HepG2 (cell line): ENCODE measurements around the gene OPRD1. TPM values are rescaled to one million over a fixed set of nuclear protein-coding genes. Genes with fewer than 3 reads are reported as not detected.
A peak's percentile ranks its signal among the peaks of the same experiment; 100 is the strongest.

Experiments
- ATAC-seq: fragments of 200-7000 bp; cut with Tn5 transposase; 3 replicates; pipeline ENCODE4 v1.9.1; 2020; ENCODE audit warnings: mild to moderate bottlenecking, moderate library complexity
- BruUV-seq: library from RNA; stranded (reverse); fragments of 400-500 nt; replicated peaks from 2 replicates; lab custom pipeline; 2021; lab: Mats Ljungman, UMichigan
- CTCF ChIA-PET: fragments of 300-600 bp; formaldehyde crosslinking; extraction: SDS; loops from one replicate; lab custom pipeline; 2021; ENCODE audit warnings: low total read pairs, inconsistent platforms, low intra/inter-chr PET ratio; lab: Yijun Ruan, JAX
- POLR2A ChIA-PET: fragments of 350-600 bp; sonication (Branson Sonifier 250); formaldehyde crosslinking; loops from one replicate; lab custom pipeline; 2020; ENCODE audit warnings: antibody characterized with exemption, inconsistent platforms; lab: Yijun Ruan, JAX
- DNase-seq: peaks from one replicate; pipeline ENCODE4 v3.0.0-alpha.2; 2015; ENCODE audit warnings: low spot score
- FAIRE-seq: peaks from 3 replicates; lab custom pipeline; 2011; peaks lifted over from hg19 to GRCh38; lab: Jason Lieb, UNC
- H2AFZ ChIP-seq: one replicate; pipeline ENCODE4 v1.6.1; 2011; ENCODE audit warnings: low read length, inconsistent platforms
- H3K27ac ChIP-seq: fragments of 300-600 bp; 3 replicates; pipeline ENCODE4 v1.8.0; 2011; ENCODE audit warnings: mixed run types, mild to moderate bottlenecking, mixed read lengths, low read length, inconsistent platforms; ENCODE audit not compliant: insufficient read depth; ENCODE audit errors: extremely low read length
- H3K27me3 ChIP-seq, 2 experiments: fragments of 200-600 bp in 1 of 2; 2 replicates in 1 of 2; 3 replicates in 1 of 2; pipeline versions ENCODE4 v1.6.0 to v1.8.0; 2011; ENCODE audit warnings: low read length in 2 of 2, mild to moderate bottlenecking in 2 of 2, moderate library complexity in 2 of 2, inconsistent platforms in 1 of 2; ENCODE audit not compliant: insufficient read depth in 2 of 2, control insufficient read depth in 1 of 2
- H3K36me3 ChIP-seq, 2 experiments: fragments of 200-600 bp in 1 of 2; replicated peaks in 1 of 2; 2 replicates in 1 of 2; 3 replicates in 1 of 2; pipeline versions ENCODE4 v1.5.1 to v1.8.0; 2011; ENCODE audit warnings: low read length in 2 of 2, inconsistent platforms in 1 of 2; ENCODE audit not compliant: insufficient read depth in 2 of 2, control insufficient read depth in 1 of 2
- H3K4me1 ChIP-seq: 2 replicates; pipeline ENCODE4 v1.5.1; 2012; ENCODE audit warnings: low read length, inconsistent platforms; ENCODE audit not compliant: insufficient read depth
- H3K4me2 ChIP-seq: 2 replicates; pipeline ENCODE4 v1.6.0; 2011; ENCODE audit warnings: low read depth, low read length, inconsistent platforms
- H3K4me3 ChIP-seq, 3 experiments: fragments of 200-600 bp in 1 of 3; sonication (generic), shearing (Covaris generic) in 1 of 3; replicated peaks in 1 of 3; 2 replicates each; pipeline ENCODE4 v1.5.1; 2011 to 2016; ENCODE audit warnings: low read length in 3 of 3, inconsistent platforms in 2 of 3, low read depth in 2 of 3, mild to moderate bottlenecking in 2 of 3, control low read depth in 1 of 3, mixed read lengths in 1 of 3; ENCODE audit not compliant: insufficient read depth in 1 of 3
- H3K79me2 ChIP-seq: one replicate; pipeline ENCODE4 v1.6.1; 2011; ENCODE audit warnings: low read length, inconsistent platforms; ENCODE audit not compliant: insufficient read depth
- H3K9ac ChIP-seq: 2 replicates; pipeline ENCODE4 v1.6.0; 2011; ENCODE audit warnings: mild to moderate bottlenecking, low read depth, low read length, inconsistent platforms; ENCODE audit not compliant: insufficient read depth
- H3K9me3 ChIP-seq: 2 replicates; pipeline ENCODE4 v1.5.1; 2012; ENCODE audit warnings: mild to moderate bottlenecking, low read length
- H4K20me1 ChIP-seq: 2 replicates; pipeline ENCODE4 v1.6.0; 2011; ENCODE audit warnings: inconsistent platforms, mild to moderate bottlenecking, low read length, moderate library complexity; ENCODE audit not compliant: insufficient read depth
- BCL6 ChIP-seq: IDR thresholded peaks from 2 replicates; pipeline ENCODE4 v1.6.1; 2016; ENCODE audit warnings: missing genetic modification reagents, missing compliant biosample characterization
- CCDC6 ChIP-seq: sonication (generic); formaldehyde crosslinking; IDR thresholded peaks from 2 replicates; pipeline ENCODE4 v1.8.1; 2022; ENCODE audit warnings: mild to moderate bottlenecking, missing genetic modification reagents, moderate library complexity
- CHCHD3 ChIP-seq: sonication (generic); formaldehyde crosslinking; IDR thresholded peaks from 2 replicates; pipeline ENCODE4 v1.8.0; 2022; ENCODE audit warnings: mild to moderate bottlenecking, missing genetic modification reagents, moderate library complexity
- DNMT3B ChIP-seq: conservative IDR thresholded peaks from 2 replicates; pipeline ENCODE4 v1.6.1; 2016; ENCODE audit warnings: missing biosample characterization, control low read depth
- HDAC1 ChIP-seq: sonication (generic); formaldehyde crosslinking; IDR thresholded peaks from 2 replicates; pipeline ENCODE4 v1.5.1; 2020; ENCODE audit warnings: mild to moderate bottlenecking, missing genetic modification reagents
- KDM4B ChIP-seq: sonication (generic); formaldehyde crosslinking; IDR thresholded peaks from 2 replicates; pipeline ENCODE4 v1.4.0; 2020; ENCODE audit warnings: missing genetic modification reagents
- KLF16 ChIP-seq, 2 experiments: sonication (generic) in 1 of 2; formaldehyde crosslinking in 1 of 2; IDR thresholded peaks; 2 replicates each; pipeline versions ENCODE4 v1.6.1 to v1.8.0; 2016 to 2023; ENCODE audit warnings: missing genetic modification reagents in 2 of 2, missing compliant biosample characterization in 1 of 2
- SAP130 ChIP-seq: IDR thresholded peaks from 2 replicates; pipeline ENCODE4 v1.6.1; 2016; ENCODE audit warnings: low read depth
- SOX13 ChIP-seq, 3 experiments: fragments of 450-650 bp in 1 of 3; sonication (generic) in 1 of 3; formaldehyde crosslinking in 1 of 3; IDR thresholded peaks in 2 of 3; conservative IDR thresholded peaks in 1 of 3; 2 replicates each; pipeline versions ENCODE4 v1.5.0 to v1.6.1; 2016 to 2020; ENCODE audit warnings: antibody characterized with exemption in 1 of 3, mild to moderate bottlenecking in 1 of 3, missing compliant biosample characterization in 1 of 3, missing genetic modification reagents in 1 of 3, moderate library complexity in 1 of 3
- ZMYM2 ChIP-seq: sonication (generic); formaldehyde crosslinking; IDR thresholded peaks from 2 replicates; pipeline ENCODE4 v1.8.0; 2022; ENCODE audit warnings: mild to moderate bottlenecking, missing genetic modification reagents
- ZNF761 ChIP-seq: sonication (generic); formaldehyde crosslinking; conservative IDR thresholded peaks from 2 replicates; pipeline ENCODE4 v1.4.0; 2020; ENCODE audit warnings: mild to moderate bottlenecking, missing genetic modification reagents
- WGBS: methylation state at CpG from one replicate; pipeline ENCODE4 v1.1.6; 2017; ENCODE audit warnings: low lambda C conversion rate; 5-methylcytosine and 5-hydroxymethylcytosine counted together
- in situ Hi-C: cut with HindIII; loops from 2 replicates; pipeline ENCODE4 v1.10.0; 2017; ENCODE audit warnings: low pct_unique_long_range_greater_than_20kb; ENCODE audit not compliant: extremely low pct_ligation_motif_present
- intact Hi-C: fragments of 100-400 bp; cut with micrococcal nuclease; formaldehyde crosslinking; loops from one replicate; pipeline ENCODE4 v1.10.0; 2022; ENCODE audit not compliant: unreplicated experiment
- polyA plus RNA-seq, 8 experiments: library from polyadenylated mRNA; depleted of rRNA in 3 of 8; stranded (reverse) in 7 of 8; unstranded in 1 of 8; fragments of >200 nt; fragmentation: Illumina TruSeq in 4 of 8; extraction: Trizol in 4 of 8; gene quantifications; 2 replicates each; pipeline versions ENCODE4 v1.2.1 to v1.2.3, GENCODE V29; 2011 to 2016; ENCODE audit warnings: low read depth in 4 of 8, missing spikeins in 1 of 8, mixed read lengths in 1 of 8; ENCODE audit not compliant: insufficient read depth in 1 of 8
- total RNA-seq, 5 experiments: library from RNA; depleted of rRNA; stranded (reverse); fragments of >200 nt; fragmentation: Illumina TruSeq; extraction: Trizol; gene quantifications; 2 replicates each; pipeline ENCODE4 v1.2.3, GENCODE V29; 2016; ENCODE audit warnings: low read depth in 1 of 5
- TF ChIP-seq, protein P1 (sequence below): sonication (generic); formaldehyde crosslinking; IDR thresholded peaks from 2 replicates; pipeline ENCODE4 v1.4.0; 2020; ENCODE audit warnings: missing genetic modification reagents
- TF ChIP-seq, protein P2 (sequence below): sonication (generic); formaldehyde crosslinking; IDR thresholded peaks from 2 replicates; pipeline ENCODE4 v1.9.0; 2021; ENCODE audit warnings: missing genetic modification reagents, borderline replicate concordance

OPRD1 gene
- total and polyA plus RNA-seq, 2 of the 13 experiments (the other 11 are each of a cell fraction or from before 2014, with no cell fraction given) = 0.02 to 0.03 TPM

DNA sequence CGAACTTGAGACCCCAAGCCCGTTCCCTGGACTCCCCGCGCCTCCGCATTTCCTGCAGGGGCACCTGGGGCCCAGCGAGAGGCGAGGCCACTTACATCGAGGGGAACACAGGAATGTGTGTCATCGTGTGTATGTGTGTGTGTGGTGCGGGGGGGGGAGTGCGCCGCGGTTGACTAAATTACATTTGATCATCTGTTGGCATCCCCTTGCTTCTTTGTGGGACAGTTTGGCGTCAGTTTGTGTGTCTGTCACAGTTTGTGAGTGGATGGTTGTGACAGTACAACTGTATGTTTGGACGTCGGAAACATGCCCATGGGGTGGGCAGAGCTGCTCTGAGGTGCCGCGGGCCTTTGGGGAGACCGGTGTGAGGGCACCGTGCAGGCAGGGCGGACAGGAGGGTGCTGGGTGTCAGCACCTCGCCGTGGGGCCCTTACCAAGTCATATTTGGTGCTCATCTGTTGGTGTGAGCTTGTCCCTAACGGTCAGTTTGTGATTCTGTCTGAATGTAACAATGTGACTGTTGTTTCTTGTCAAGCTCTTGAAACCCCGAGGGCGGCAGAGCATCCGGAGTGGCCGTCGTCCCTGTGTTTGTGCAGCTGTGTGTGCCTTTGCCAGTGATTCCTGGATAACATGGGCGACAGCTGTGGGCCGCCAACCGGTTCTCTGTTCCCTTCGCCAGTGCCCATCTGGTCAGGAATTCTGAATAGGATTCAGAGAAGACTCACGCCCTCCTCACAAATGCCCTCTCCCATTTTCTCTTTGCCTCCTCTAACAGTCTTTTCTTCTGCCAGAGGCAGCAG is 899 bp downstream of the OPRD1 start:
- DNase-seq (peak; percentile 60), ATAC-seq (peak; percentile 38), FAIRE-seq (no peak)
- H4K20me1 ChIP-seq = 0 out of 2 replicates have a peak, but pooled peaks cover 7% of the 10 kb centered on the region
- in situ Hi-C loops (no loop called here), intact Hi-C loops (no loop called here)
- no peak overlapping the region for H2AFZ ChIP-seq
- H3K27ac ChIP-seq = no peak overlapping the region
- no peaks in the 10 kb centered on the region for H3K79me2 ChIP-seq
- H3K4me2 ChIP-seq = peak overlapping the region; percentile 52
- peak overlapping the region in 2 of 3 experiments; percentile 8 to 31; a peak in 4 of 6 replicates for H3K4me3 ChIP-seq
- WGBS = 1% methylated on average over 14 of the region's 34 CpGs
- ChIA-PET CTCF (no interaction called here), POLR2A (no interaction called here)
- H3K9ac ChIP-seq = no peak overlapping the region
- H3K9me3 ChIP-seq = no peaks in the 10 kb centered on the region
- no peaks in the 10 kb centered on the region for H3K36me3 ChIP-seq
- peaks cover 36% of the 10 kb centered on the region for H3K4me1 ChIP-seq
- H3K27me3 ChIP-seq = peaks cover 14 to 73% of the 10 kb centered on the region in 2 experiments
- no TSS peak for BruUV-seq
- TF ChIP-seq SOX13 (IDR thresholded peaks at IDR 0.05) (no peak), SOX13 (CRISPR knock-in tag; conservative IDR thresholded peaks at IDR 0.05 in 1 of 2, IDR thresholded peaks at IDR 0.05 in 1 of 2) (no peak), CCDC6 (CRISPR knock-in tag) (no peak), BCL6 (peak; percentile 78), CHCHD3 (no peak), HDAC1 (CRISPR knock-in tag) (no peak), DNMT3B (CRISPR knock-in tag) (no peak), ZNF761 (CRISPR knock-in tag) (no peak), SAP130 (CRISPR knock-in tag) (0 out of 2 replicates have a peak, but pooled peaks have one; percentile 19), KDM4B (CRISPR knock-in tag) (no peak), KLF16 (CRISPR knock-in tag; IDR thresholded peaks at IDR 0.05) (no peak), ZMYM2 (CRISPR knock-in tag) (no peak)
- TF ChIP-seq, protein P1, sequence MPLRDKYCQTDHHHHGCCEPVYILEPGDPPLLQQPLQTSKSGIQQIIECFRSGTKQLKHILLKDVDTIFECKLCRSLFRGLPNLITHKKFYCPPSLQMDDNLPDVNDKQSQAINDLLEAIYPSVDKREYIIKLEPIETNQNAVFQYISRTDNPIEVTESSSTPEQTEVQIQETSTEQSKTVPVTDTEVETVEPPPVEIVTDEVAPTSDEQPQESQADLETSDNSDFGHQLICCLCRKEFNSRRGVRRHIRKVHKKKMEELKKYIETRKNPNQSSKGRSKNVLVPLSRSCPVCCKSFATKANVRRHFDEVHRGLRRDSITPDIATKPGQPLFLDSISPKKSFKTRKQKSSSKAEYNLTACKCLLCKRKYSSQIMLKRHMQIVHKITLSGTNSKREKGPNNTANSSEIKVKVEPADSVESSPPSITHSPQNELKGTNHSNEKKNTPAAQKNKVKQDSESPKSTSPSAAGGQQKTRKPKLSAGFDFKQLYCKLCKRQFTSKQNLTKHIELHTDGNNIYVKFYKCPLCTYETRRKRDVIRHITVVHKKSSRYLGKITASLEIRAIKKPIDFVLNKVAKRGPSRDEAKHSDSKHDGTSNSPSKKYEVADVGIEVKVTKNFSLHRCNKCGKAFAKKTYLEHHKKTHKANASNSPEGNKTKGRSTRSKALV (CRISPR knock-in tag) = peak; percentile 56; the same call in 1 of the 2 replicates
- TF ChIP-seq, protein P2, sequence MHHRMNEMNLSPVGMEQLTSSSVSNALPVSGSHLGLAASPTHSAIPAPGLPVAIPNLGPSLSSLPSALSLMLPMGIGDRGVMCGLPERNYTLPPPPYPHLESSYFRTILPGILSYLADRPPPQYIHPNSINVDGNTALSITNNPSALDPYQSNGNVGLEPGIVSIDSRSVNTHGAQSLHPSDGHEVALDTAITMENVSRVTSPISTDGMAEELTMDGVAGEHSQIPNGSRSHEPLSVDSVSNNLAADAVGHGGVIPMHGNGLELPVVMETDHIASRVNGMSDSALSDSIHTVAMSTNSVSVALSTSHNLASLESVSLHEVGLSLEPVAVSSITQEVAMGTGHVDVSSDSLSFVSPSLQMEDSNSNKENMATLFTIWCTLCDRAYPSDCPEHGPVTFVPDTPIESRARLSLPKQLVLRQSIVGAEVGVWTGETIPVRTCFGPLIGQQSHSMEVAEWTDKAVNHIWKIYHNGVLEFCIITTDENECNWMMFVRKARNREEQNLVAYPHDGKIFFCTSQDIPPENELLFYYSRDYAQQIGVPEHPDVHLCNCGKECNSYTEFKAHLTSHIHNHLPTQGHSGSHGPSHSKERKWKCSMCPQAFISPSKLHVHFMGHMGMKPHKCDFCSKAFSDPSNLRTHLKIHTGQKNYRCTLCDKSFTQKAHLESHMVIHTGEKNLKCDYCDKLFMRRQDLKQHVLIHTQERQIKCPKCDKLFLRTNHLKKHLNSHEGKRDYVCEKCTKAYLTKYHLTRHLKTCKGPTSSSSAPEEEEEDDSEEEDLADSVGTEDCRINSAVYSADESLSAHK = no peak
